ENCODE data around the gene PDE8A. TPM values are rescaled to one million over a fixed set of nuclear protein-coding genes. Genes with fewer than 3 reads are reported as not detected.
"Not testable (repeated sequence)": the region's sequence is repeated elsewhere in the genome, so short reads cannot be mapped to it uniquely, and the experiment has no call there.

The PDE8A gene
- total and polyA plus RNA-seq, 2 donors, result 8.5 to 23.0 TPM

DNA sequence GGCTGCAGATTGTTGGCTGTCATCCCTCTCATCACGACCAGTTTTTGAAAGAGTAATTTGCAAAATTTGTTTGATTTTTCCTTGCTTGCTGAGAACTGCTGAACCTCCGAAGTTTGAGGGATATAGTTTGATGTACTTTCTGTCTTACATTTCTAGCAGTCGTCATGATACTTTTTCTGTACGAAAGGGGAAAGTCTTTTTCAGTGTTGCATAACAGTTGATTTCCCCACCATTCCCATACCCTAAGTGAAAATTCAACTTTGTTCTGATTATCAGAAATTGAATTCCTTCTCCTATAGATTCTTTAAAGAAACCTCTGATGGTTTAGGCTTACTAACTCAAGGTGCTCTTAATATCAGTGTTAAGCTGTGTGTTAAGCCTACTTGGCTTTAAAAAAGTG, 1.6 kb downstream of the PDE8A start:
- H3K27ac ChIP-seq (ENCODE audit: low read depth in 1 of 2, low read length in 1 of 2), result no peak overlapping the region

DNA sequence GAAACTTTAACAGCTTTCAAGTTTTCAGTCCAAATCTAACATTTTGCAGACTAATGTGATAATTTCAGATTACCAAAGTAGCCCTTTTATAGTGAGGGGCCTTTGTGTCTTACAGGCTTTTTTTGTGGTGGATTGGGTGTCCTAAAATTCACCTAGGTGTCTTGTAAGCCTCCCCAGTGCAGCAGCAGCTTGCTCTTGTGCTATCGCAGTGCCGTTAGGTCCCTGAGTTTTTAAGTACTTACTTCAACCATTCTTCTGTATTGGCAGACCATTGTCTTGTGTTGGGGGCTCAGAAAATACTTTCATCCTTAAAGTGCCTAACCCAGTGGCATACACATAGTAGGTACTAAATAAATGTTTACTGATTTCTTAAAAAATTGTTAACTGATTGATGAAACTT, 2.1 kb downstream of the PDE8A start:
- Histone ChIP-seq H3K27ac (ENCODE audit: low read depth in 1 of 2, low read length in 1 of 2) (no peak overlapping the region), H3K9me3 (ENCODE audit: control insufficient read depth in 2 of 2, insufficient read depth in 1 of 2, low read length in 1 of 2) (peaks cover 0 to 3% of the 10 kb centered on the region in 2 donors), H3K27me3 (ENCODE audit: control insufficient read depth in 2 of 2, insufficient read depth in 1 of 2, low read length in 1 of 2) (peaks cover 25 to 38% of the 10 kb centered on the region in 2 donors), H3K36me3 (ENCODE audit: control insufficient read depth in 2 of 2, insufficient read depth in 2 of 2, low read length in 1 of 2) (no peaks in the 10 kb centered on the region), H3K4me1 (ENCODE audit: control insufficient read depth in 2 of 2, insufficient read depth in 2 of 2, low read length in 2 of 2) (peaks cover 12 to 21% of the 10 kb centered on the region in 2 donors), H3K4me3 (ENCODE audit: low read length in 2 of 2) (no peak overlapping the region)
- WGBS, result 97% methylated on average over 2 of the region's 2 CpGs
- no peak for DNase-seq (ENCODE audit: low read depth in 6 of 9, low spot score in 9 of 9)

More for the DNA sequence above, 1.6 kb downstream of the PDE8A start:
- H3K4me1 ChIP-seq (ENCODE audit: control insufficient read depth in 2 of 2, insufficient read depth in 2 of 2, low read length in 2 of 2), result peaks cover 12 to 24% of the 10 kb centered on the region in 2 donors
- peaks cover 25 to 42% of the 10 kb centered on the region in 2 donors for H3K27me3 ChIP-seq (ENCODE audit: control insufficient read depth in 2 of 2, insufficient read depth in 1 of 2, low read length in 1 of 2)
- H3K36me3 ChIP-seq (ENCODE audit: control insufficient read depth in 2 of 2, insufficient read depth in 2 of 2, low read length in 1 of 2), result no peaks in the 10 kb centered on the region
- no peak overlapping the region for H3K4me3 ChIP-seq (ENCODE audit: low read length in 2 of 2)
- WGBS, result 92% methylated on average over 4 of the region's 4 CpGs
- peaks cover 0 to 3% of the 10 kb centered on the region in 2 donors for H3K9me3 ChIP-seq (ENCODE audit: control insufficient read depth in 2 of 2, insufficient read depth in 1 of 2, low read length in 1 of 2)
- no peak for DNase-seq (ENCODE audit: low read depth in 6 of 9, low spot score in 9 of 9)

DNA sequence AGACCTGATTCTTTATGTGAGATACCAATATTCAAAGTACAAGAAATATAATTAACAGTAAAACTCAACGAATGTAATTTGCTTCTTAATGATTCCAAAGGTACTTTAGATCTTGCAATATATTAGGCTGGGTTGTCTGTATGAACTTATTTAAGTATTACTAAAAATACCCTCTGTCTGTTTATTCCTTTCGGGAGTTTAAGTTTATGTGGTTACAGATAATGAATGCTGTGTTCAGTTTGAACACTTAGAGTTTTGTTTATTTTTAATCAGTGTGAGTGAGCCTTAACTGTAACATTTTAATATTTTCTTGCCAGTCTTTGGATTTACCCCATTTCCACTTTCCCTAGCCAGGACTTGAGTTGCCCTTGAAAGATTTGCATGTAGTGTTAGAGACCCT, 3.5 kb downstream of the PDE8A start:
- H3K4me1 ChIP-seq (ENCODE audit: control insufficient read depth in 2 of 2, insufficient read depth in 2 of 2, low read length in 2 of 2), result peaks cover 8 to 9% of the 10 kb centered on the region in 2 donors

DNA sequence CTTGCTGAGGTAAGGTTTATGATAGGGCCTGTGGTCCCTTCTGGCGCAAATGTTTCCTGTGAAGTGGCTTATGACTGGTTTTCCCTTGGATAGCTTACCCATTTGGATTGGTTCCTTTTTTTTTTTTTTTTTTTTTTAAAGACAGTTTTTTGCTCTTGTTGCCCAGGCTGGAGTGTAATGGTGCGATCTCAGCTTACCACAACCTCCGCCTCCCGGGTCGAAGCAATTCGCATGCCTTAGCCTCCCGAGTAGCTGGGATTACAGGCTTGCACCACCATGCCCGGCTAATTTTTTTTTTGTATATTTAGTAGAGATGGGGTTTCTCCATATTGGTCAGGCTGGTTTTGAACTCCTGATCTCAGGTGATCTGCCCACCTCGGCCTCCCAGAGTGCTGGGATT, 5.7 kb downstream of the PDE8A start:
- H3K27me3 ChIP-seq (ENCODE audit: control insufficient read depth in 2 of 2, insufficient read depth in 1 of 2, low read length in 1 of 2), result peaks cover 9 to 10% of the 10 kb centered on the region in 2 donors
- not testable (repeated sequence) for H3K36me3 ChIP-seq (ENCODE audit: control insufficient read depth in 2 of 2, insufficient read depth in 2 of 2, low read length in 1 of 2); DNase-seq (ENCODE audit: low read depth in 6 of 9, low spot score in 9 of 9); H3K4me3 ChIP-seq (ENCODE audit: low read length in 2 of 2); H3K27ac ChIP-seq (ENCODE audit: low read depth in 1 of 2, low read length in 1 of 2); H3K4me1 ChIP-seq (ENCODE audit: control insufficient read depth in 2 of 2, insufficient read depth in 2 of 2, low read length in 2 of 2); H3K9me3 ChIP-seq (ENCODE audit: control insufficient read depth in 2 of 2, insufficient read depth in 1 of 2, low read length in 1 of 2)
- 98% methylated on average over 9 of the region's 9 CpGs for WGBS

More for the DNA sequence above, 3.5 kb downstream of the PDE8A start:
- no peak for DNase-seq (ENCODE audit: low read depth in 6 of 9, low spot score in 9 of 9)
- H3K36me3 ChIP-seq (ENCODE audit: control insufficient read depth in 2 of 2, insufficient read depth in 2 of 2, low read length in 1 of 2), result no peaks in the 10 kb centered on the region
- H3K9me3 ChIP-seq (ENCODE audit: control insufficient read depth in 2 of 2, insufficient read depth in 1 of 2, low read length in 1 of 2), result peaks cover 0 to 2% of the 10 kb centered on the region in 2 donors
- no peak overlapping the region for H3K4me3 ChIP-seq (ENCODE audit: low read length in 2 of 2)
- H3K27ac ChIP-seq (ENCODE audit: low read depth in 1 of 2, low read length in 1 of 2), result no peak overlapping the region
- 94% methylated on average over 2 of the region's 2 CpGs for WGBS
- peaks cover 21 to 24% of the 10 kb centered on the region in 2 donors for H3K27me3 ChIP-seq (ENCODE audit: control insufficient read depth in 2 of 2, insufficient read depth in 1 of 2, low read length in 1 of 2)

DNA sequence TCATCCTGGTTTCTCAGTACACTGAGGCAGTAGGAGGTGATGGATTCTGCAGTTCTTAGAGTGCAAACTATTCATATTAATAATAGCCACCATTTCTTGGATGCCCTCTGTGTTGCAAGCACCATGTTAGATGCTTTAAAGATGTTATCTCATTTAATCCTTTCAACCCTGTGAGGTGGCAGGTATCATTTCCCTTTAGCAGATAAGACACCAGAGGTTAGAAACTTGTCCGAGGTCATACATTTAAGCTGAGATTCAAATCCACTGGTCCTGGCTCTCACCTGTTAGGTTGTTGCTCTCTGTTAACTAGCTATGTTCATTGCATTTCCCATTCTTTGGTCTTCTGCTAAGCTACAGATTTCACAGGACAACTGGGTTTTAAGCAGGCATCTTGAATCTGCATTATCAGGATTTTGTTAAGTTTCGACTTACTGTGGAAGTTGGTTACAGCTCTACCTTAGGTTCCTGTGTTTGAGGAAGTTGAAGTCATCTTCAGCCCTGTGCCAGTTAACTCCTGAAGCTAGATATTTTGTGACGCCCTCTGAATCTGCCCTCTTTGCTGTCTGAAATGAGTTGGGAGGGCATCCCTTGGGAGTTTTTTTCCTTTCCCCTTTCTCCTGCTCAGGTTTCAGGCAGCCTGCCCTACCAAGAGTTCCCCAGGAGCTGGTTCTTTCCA, 6.4 kb downstream of the PDE8A start:
- Histone ChIP-seq H3K4me3 (ENCODE audit: low read length in 2 of 2) (no peak overlapping the region), H3K36me3 (ENCODE audit: control insufficient read depth in 2 of 2, insufficient read depth in 2 of 2, low read length in 1 of 2) (no peaks in the 10 kb centered on the region), H3K9me3 (ENCODE audit: control insufficient read depth in 2 of 2, insufficient read depth in 1 of 2, low read length in 1 of 2) (no peaks in the 10 kb centered on the region), H3K4me1 (ENCODE audit: control insufficient read depth in 2 of 2, insufficient read depth in 2 of 2, low read length in 2 of 2) (no peaks in the 10 kb centered on the region), H3K27ac (ENCODE audit: low read depth in 1 of 2, low read length in 1 of 2) (peak overlapping the region in 1 of 2 donors; percentile 15), H3K27me3 (ENCODE audit: control insufficient read depth in 2 of 2, insufficient read depth in 1 of 2, low read length in 1 of 2) (peaks cover 3 to 4% of the 10 kb centered on the region in 2 donors)
- DNase-seq (ENCODE audit: low read depth in 6 of 9, low spot score in 9 of 9), result no peak
- 87% methylated on average over 3 of the region's 3 CpGs for WGBS

DNA sequence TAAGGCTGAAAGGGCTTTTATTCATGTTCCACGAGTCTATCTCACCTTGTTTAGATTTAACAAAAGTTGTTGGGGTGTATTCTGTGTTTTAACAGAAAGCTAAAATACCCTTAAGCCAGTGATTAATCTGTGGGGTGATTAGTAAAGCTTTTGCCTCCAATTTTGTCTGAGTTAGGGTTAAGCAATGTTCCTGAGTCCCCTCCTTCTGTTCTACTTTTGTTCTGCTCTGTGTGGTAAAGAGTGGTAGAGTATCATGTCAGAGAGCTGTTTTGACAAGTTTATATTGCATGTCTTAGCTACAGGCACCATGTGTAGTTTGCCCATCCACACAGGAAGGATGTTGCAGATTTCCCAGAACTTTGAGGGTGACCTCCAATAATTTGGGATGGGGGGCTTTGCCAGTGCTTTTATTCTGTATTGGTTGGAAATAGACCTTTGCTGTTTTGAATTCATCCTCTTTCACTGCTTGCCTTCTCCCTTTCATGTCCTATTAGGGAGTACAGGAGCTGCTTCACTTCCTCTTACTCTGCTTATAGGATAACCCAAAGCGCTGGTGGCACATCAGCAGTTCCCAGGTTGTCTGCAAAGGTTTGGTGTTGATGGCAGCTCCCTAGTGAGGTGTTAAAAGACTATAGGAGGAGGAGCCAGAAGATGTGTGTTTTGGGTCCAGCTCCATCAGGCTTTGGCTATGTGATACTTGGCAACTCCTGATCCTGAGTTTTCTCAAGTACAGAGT, 7.4 kb downstream of the PDE8A start:
- Histone ChIP-seq H3K27ac (ENCODE audit: low read depth in 1 of 2, low read length in 1 of 2) (no peak overlapping the region), H3K9me3 (ENCODE audit: control insufficient read depth in 2 of 2, insufficient read depth in 1 of 2, low read length in 1 of 2) (no peaks in the 10 kb centered on the region), H3K36me3 (ENCODE audit: control insufficient read depth in 2 of 2, insufficient read depth in 2 of 2, low read length in 1 of 2) (no peaks in the 10 kb centered on the region), H3K4me1 (ENCODE audit: control insufficient read depth in 2 of 2, insufficient read depth in 2 of 2, low read length in 2 of 2) (no peaks in the 10 kb centered on the region), H3K4me3 (ENCODE audit: low read length in 2 of 2) (no peak overlapping the region), H3K27me3 (ENCODE audit: control insufficient read depth in 2 of 2, insufficient read depth in 1 of 2, low read length in 1 of 2) (no peaks in the 10 kb centered on the region)
- WGBS, result 98% methylated on average over 2 of the region's 2 CpGs
- no peak for DNase-seq (ENCODE audit: low read depth in 6 of 9, low spot score in 9 of 9)

DNA sequence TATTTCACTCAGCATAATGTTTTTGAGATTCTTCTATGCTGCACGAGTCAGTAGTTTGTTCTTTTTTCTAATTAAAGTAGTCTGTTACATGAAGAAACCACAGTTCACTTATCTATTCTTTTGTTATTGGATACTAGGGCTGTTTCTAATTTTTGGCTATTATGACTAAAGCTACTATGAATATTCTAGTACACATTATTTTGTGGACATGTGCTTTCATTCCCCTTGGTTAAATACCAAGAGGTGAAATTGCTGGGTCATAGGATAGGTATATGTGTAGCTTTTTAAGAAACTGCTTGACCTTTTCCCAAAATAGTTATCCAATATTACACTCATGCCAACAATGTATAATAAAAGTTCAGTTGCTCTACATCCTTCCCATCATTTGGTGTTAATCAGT, 8.9 kb downstream of the PDE8A start:
- Histone ChIP-seq H3K4me1 (ENCODE audit: control insufficient read depth in 2 of 2, insufficient read depth in 2 of 2, low read length in 2 of 2) (no peaks in the 10 kb centered on the region), H3K4me3 (ENCODE audit: low read length in 2 of 2) (no peak overlapping the region), H3K27me3 (ENCODE audit: control insufficient read depth in 2 of 2, insufficient read depth in 1 of 2, low read length in 1 of 2) (no peaks in the 10 kb centered on the region), H3K36me3 (ENCODE audit: control insufficient read depth in 2 of 2, insufficient read depth in 2 of 2, low read length in 1 of 2) (no peaks in the 10 kb centered on the region), H3K27ac (ENCODE audit: low read depth in 1 of 2, low read length in 1 of 2) (no peak overlapping the region), H3K9me3 (ENCODE audit: control insufficient read depth in 2 of 2, insufficient read depth in 1 of 2, low read length in 1 of 2) (no peaks in the 10 kb centered on the region)
- 94% methylated on average over 1 of the region's 1 CpG for WGBS
- no peak for DNase-seq (ENCODE audit: low read depth in 6 of 9, low spot score in 9 of 9)

DNA sequence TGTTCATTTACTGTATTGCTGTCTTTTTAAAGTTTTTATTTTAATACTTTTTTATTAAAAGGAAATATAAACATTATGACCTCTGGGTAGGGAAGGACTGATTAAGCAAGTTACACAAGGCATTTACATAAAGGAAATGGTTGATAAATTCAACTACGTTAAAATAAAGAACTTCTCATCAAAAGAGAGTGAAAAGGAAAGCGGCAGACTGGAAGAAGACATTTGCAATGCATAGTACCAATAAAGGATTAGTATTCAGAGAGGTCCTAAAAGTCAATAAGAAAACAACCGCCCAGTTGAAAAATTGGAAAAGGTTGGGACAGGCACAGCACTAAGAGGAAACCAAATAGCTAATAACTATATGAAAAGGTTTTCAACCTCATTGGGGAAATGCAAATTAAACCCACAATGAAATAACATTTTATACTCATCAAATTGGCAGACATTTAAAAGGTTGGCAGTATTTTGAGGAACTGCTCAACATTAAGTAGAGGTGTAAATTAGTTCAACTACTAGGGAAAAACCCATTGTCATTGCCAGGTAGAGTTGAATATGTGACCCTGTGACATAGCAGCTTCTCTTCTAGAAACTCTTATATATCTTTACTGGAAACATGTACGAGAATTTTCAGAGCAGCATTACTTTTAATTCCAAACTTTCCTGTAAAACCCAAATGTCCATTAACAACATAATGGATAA, 9.5 kb downstream of the PDE8A start:
- Histone ChIP-seq H3K36me3 (ENCODE audit: control insufficient read depth in 2 of 2, insufficient read depth in 2 of 2, low read length in 1 of 2) (no peaks in the 10 kb centered on the region), H3K4me3 (ENCODE audit: low read length in 2 of 2) (no peak overlapping the region), H3K27me3 (ENCODE audit: control insufficient read depth in 2 of 2, insufficient read depth in 1 of 2, low read length in 1 of 2) (no peaks in the 10 kb centered on the region), H3K27ac (ENCODE audit: low read depth in 1 of 2, low read length in 1 of 2) (no peak overlapping the region), H3K9me3 (ENCODE audit: control insufficient read depth in 2 of 2, insufficient read depth in 1 of 2, low read length in 1 of 2) (no peaks in the 10 kb centered on the region), H3K4me1 (ENCODE audit: control insufficient read depth in 2 of 2, insufficient read depth in 2 of 2, low read length in 2 of 2) (no peaks in the 10 kb centered on the region)
- no peak for DNase-seq (ENCODE audit: low read depth in 6 of 9, low spot score in 9 of 9)
- WGBS, result 86% methylated on average over 4 of the region's 4 CpGs
